DMS53 treated with DMSO at 0.1 percent for 48 hours (cell line): ENCODE data around the gene SHROOM3.
A peak's percentile ranks its signal among the peaks of the same experiment; 100 is the strongest.

Experiments
- DNase-seq: peaks from one replicate; lab custom pipeline; 2025; ENCODE audit not compliant: unreplicated experiment; lab: John Stamatoyannopoulos, UW

Gene SHROOM3

DNA sequence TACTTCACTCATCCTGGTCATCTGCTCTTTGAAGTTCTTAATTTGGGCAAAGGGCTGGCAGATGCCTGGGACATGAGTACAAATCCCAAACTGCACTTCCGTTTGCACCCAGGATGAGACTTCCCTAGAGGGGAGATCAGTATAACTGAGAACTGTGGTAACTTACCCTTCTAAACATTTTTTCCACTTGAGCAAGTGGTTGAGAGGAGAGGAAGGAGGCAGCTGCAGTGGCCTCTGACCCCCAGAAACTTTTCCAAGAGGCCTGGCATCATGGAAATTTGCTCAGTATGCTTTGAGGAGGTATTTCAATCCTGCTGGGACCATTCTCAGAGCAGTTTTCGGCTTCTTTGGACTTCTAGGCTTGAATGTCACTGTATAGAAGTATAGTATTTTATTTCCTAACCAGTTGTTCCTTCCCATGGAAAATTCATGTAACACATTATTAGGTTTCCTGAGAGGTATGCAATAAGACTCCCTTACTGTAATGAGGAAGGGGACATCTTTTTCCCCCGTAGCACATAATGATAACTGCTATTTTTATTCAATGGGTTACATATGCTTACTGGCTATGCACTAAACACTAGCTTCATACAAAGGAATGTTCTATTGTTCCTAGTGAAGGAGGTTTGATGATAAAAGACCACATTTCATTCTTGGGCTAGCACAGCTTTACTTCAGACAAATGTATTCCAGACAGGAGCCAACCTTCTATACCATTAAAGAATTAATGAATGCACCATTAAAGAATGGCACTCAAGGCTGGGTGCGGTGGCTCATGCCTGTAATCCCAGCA, 129.3 kb downstream of the SHROOM3 start:
- no peak for DNase-seq

GRCh38 chr4:76568262-76568661, 133.2 kb downstream of the SHROOM3 start:
- DNase-seq, result no peak

DNA sequence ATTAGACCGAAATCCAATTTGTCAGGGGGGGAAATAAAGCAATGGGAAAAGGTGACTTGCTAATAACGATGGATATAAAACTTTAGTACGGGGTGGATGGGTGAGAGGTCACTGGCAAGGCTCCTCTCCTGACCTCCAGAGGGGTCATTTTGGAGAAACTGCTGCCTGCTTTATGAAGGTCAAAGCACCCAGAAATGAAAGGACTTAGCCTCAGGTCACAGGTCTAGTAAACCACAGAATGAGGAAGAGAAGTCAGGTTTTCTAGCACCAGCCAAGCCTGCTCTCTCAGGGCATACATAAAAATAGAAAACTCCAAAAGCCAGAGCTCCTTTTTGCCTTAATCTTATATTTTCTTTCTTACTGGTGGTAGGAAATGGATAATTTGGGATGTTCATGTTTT, 134.2 kb downstream of the SHROOM3 start:
- no peak for DNase-seq

DNA sequence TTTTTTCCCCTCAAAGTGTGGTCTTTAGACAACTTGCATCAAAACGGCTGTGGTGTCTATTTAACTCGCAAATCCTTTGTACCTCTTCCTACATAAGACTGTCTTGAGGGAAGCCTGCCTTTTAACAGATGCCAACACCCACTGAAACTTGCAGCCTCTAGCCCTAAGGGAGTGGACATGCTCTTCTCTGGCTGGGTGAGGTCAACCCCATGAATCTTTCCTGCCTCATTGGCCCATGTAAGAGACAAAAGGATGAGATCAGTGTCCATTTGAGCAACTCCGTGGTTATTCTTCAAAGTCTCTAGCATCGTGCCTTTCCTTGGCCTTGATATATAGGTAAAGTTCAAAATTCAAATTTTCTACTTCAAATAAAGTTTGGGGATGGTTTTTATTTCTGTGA, 134.7 kb downstream of the SHROOM3 start:
- DNase-seq, result no peak

DNA sequence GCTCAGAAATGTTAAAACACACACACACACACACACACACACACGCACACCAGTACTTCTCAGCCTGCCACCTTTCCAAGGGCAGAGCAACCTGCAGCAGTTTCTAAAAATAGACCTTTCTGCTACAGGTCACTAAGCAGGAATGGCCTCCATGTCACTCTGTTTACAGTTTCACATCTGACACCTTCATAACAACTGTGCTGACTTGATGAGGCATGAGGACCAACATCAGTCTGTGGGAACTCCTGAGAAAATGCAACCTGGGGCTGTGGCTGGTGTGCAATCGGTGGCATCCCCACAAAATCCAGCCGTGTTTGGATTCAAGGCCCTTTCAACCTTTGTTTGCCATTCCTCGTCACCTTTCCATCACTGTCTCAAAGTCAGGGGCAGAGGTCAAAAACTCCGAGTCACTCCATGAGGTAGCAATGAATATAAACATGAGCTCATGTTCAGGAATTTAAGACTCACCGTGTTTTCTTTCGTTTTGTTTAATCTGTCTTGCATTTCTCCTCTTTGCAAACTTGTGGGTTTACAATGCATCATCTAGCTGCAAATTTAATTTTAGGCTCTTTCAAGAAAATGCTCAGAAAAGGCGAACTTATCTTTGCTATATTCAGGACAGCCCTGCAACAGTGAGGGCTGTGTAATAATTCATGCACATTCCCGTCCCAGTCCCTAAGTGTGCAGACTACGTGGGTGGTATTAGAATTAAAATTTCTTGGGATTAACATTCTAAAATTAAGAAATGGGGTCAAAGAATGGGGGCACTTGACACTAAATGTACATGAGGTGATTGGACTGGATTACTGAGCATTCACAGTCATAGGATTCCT, 135.3 kb downstream of the SHROOM3 start:
- DNase-seq, result peak; percentile 64

DNA sequence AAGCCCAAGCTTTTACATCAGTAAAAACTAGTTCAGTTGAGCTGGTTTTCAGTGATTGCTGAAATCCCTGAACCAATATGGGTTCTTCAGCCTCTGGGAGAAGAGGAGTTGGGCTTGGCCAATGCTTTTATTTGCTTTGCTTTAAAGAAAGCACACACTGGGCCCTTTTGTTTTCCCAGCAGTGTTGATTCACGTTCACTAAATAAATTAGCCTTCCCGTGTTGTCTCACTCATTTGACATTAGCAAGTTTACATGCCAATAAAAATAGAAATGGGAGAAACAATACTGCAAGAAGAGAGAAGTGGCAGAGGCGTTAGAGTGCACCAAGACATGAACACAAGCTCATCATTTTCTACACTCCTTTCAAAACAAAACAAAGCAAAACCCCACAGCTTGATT, 136.2 kb downstream of the SHROOM3 start:
- DNase-seq, result peak; percentile 50

- DNase-seq, result no peak
Observed at GRCh38 chr4:76572224-76572623, 137.2 kb downstream of the SHROOM3 start.

DNA sequence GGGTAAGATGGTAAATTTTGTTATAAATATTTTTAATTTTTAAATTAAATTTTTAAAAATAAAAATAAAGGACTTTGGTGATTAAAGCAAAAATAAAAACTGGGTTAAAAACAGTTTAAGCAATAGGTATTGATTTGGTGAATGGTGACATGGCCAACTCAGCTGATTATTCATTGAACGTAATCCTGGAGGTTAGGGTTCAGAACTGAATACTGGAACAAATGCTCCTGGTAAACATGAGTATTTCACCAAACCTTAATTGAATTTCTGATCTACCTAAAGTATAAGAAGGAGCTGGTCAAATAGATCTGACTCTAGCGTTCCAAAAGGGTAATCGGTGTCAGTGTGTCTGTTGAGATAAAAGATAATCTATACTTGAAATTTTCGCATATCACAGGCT, 141.8 kb downstream of the SHROOM3 start:
- DNase-seq, result no peak

DNA sequence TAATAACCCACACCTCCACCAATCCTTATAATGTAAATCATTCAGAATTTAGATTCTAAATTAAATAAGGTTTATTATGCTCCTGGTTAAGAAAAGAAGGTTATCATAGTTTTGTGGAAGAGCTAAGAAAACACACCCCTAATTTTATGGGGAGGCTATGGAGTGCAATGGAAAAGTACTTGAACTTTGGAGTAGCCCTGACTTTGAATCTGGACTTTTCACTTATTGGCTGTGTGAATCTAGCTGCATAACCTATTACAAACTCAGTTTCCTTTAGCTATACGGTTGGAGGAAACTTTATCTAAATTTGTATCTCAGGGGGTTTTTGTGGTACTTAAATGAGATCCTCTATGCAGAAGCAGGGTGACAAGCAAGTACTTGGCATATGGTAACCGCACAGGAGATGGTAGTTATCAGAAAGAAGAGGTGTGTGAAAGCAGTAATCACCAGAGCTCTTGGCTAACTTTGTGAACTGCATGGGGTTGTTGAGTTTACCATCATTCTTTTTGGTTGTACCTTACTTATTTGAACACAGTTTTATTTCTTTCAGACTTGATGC, 143.1 kb downstream of the SHROOM3 start:
- no peak for DNase-seq

GRCh38 chr4:76579596-76580375, 144.8 kb downstream of the SHROOM3 start:
- DNase-seq, result peak; percentile 28

DNA sequence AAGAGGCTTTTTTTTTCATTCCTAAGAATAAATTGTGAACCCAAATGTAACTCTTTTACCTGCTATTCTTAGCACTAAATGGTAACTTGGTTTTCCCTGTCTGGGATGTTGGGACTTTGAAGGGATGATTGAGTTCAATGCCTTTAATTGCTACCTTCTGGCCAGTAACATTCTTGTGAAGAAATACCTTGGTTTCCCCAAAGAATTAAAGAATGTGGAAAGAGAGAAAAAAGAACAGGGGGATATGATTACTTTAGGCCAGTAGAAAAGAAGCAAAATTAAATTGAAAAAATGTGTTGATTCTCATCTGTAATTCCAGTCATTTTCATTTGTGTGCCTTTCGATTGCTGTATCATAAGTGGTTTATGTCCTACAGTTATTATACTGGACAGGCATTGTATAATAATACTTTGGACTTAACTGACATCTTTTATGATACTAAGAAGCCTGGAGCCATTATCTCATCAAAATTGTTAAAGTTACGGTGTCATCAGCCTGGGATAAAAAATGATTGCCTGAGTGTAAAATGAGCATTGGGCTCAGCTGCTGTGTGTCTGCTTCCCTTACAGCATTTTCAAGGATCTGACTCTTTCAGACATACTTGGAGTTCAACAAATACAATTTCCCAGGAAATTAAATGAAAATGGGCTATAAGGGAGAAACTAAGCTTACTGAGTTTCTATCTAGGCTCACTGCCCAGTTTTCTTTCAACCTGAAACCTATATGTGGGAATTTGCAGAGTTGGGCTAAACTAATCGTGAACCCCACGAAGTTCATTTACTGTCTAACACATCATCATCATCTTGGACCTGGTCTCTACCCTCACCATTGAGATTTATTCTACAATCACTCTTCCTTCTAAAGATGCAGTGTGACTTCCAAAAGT, 146.3 kb downstream of the SHROOM3 start:
- DNase-seq, result no peak

- DNase-seq, result no peak
Observed at GRCh38 chr4:76582074-76582816, 147.2 kb downstream of the SHROOM3 start.

- no peak for DNase-seq
Observed at GRCh38 chr4:76582817-76583087, 147.7 kb downstream of the SHROOM3 start.

GRCh38 chr4:76584241-76585152, 149.5 kb downstream of the SHROOM3 start:
- DNase-seq, result no peak

- DNase-seq, result no peak
Observed at GRCh38 chr4:76585272-76585671, 150.2 kb downstream of the SHROOM3 start.

- DNase-seq, result peak; percentile 89
Observed at GRCh38 chr4:76585897-76586360, 150.9 kb downstream of the SHROOM3 start.

GRCh38 chr4:76588274-76588673, 153.2 kb downstream of the SHROOM3 start:
- no peak for DNase-seq

GRCh38 chr4:76589402-76589801, 154.4 kb downstream of the SHROOM3 start:
- DNase-seq, result no peak
